ENCODE measurements around the gene OR52J3.

The OR52J3 gene

GRCh38 chr11:5096011-5096410 lies 49.7 kb downstream of the OR52J3 start:
- DNase-seq (ENCODE audit: low read depth), result no peak
